Nucleus accumbens (tissue), 56 donors: ENCODE measurements around the gene NSUN5.
"Not testable (repeated sequence)": the region's sequence is repeated elsewhere in the genome, so short reads cannot be mapped to it uniquely, and the experiment has no call there.

ENCODE experiments used
- DNase-seq, 56 donors: peaks; one replicate each; lab custom pipeline; 2025; lab: John Stamatoyannopoulos, UW

NSUN5 gene

GRCh38 chr7:73327922-73328321, 19.3 kb upstream of the NSUN5 start, which contains the start of the genes FKBP6 and TRIM50:
TSS of gene FKBP6 (plus strand) at chr7:73328161. CDS start at chr7:73328429, 268 bp downstream.
TSS of gene TRIM50 (minus strand) at chr7:73328082. CDS start at chr7:73324787, 3,295 bp downstream.
- DNase-seq: not testable (repeated sequence)

- DNase-seq: not testable (repeated sequence)
These were observed 18.8 kb upstream of the NSUN5 start for GRCh38 chr7:73327449-73327848.

GRCh38 chr7:73325424-73325823, 16.8 kb upstream of the NSUN5 start:
- not testable (repeated sequence) for DNase-seq

GRCh38 chr7:73324081-73324845, 15.6 kb upstream of the NSUN5 start:
- peak in 45 of 56 donors; percentile 2 to 76 (median 29) for DNase-seq

- DNase-seq: not testable (repeated sequence)
These were observed 14.9 kb upstream of the NSUN5 start for GRCh38 chr7:73323434-73324080.

- DNase-seq: not testable (repeated sequence)
These were observed 11.4 kb upstream of the NSUN5 start for GRCh38 chr7:73320009-73320408.

GRCh38 chr7:73319541-73319940, 10.9 kb upstream of the NSUN5 start:
- not testable (repeated sequence) for DNase-seq

GRCh38 chr7:73318656-73319204, 10.1 kb upstream of the NSUN5 start:
- not testable (repeated sequence) for DNase-seq

- DNase-seq: no peak
These were observed 7.9 kb upstream of the NSUN5 start for GRCh38 chr7:73316521-73316920.

- DNase-seq: no peak
These were observed 5.6 kb upstream of the NSUN5 start for GRCh38 chr7:73314271-73314670.

GRCh38 chr7:73313521-73313906, 4.9 kb upstream of the NSUN5 start:
- no peak for DNase-seq

- no peak for DNase-seq
These were observed 4.3 kb upstream of the NSUN5 start for GRCh38 chr7:73312831-73313520.

GRCh38 chr7:73311421-73311820, 2.8 kb upstream of the NSUN5 start:
- DNase-seq: not testable (repeated sequence)

- no peak for DNase-seq
These were observed 457 bp downstream of the NSUN5 start for GRCh38 chr7:73308074-73308664.

- no peak for DNase-seq
These were observed 1.2 kb downstream of the NSUN5 start for GRCh38 chr7:73307436-73307835.

GRCh38 chr7:73304612-73305387, 3.8 kb downstream of the NSUN5 start:
- DNase-seq: not testable (repeated sequence)

- no peak for DNase-seq
These were observed 4.6 kb downstream of the NSUN5 start for GRCh38 chr7:73304071-73304470.

- no peak for DNase-seq
These were observed 5.1 kb downstream of the NSUN5 start for GRCh38 chr7:73303546-73303945.

GRCh38 chr7:73302846-73303245, 5.8 kb downstream of the NSUN5 start:
- not testable (repeated sequence) for DNase-seq

- not testable (repeated sequence) for DNase-seq
These were observed 7.5 kb downstream of the NSUN5 start for GRCh38 chr7:73301108-73301507.
